Left renal pelvis (tissue), 4 donors: Measurements from ENCODE around the gene MGAT5. TPM values are rescaled to one million over a fixed set of nuclear protein-coding genes. Genes with fewer than 3 reads are reported as not detected.

Experiments
- DNase-seq, 4 donors: peaks; one replicate each; pipeline ENCODE4 v3.0.0-alpha.2; 2013; ENCODE audit warnings: low read depth in 4 of 4, low spot score in 3 of 4
- polyA plus RNA-seq, 4 donors: library from polyadenylated mRNA; unstranded; fragments of 120-200 nt; gene quantifications; one replicate each; pipeline ENCODE4 v1.2.1, GENCODE V29; 2013; ENCODE audit not compliant: insufficient read length in 4 of 4

MGAT5 gene
- polyA plus RNA-seq, 4 donors = 40.5 to 53.8 (median 48.2) TPM

DNA sequence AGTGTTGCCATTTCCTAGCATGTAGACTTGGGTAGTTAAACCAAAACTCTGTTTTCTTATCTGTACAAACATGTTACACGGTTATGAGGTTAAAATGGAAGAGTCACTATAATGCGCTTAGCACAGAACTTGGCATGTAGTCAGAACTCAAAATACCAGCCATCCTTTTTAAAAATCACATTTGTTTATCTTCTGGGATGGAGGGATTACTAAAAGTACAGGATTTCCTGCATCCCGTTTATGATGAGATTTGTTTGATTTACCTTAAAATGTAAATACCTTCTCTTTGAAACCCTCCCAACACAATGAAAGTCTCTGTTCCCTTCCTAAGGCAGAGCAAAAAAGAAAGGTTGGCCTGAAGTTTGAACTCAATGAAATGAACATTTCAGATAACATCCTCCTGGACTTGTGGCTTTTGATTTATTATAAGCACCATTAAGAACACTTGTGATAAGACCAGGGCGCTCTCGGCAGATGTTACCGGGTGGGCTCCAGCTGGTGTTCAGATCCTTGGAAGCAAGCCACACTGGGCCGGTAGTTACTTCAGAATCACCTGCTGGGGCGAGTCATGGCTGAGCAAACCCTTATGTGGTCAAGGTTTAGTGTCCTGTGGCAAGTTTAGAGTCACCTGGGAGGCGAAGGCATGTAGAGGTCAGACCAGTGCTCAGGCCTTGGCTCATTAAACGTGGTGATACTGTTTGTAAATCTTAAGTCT is 105.7 kb downstream of the MGAT5 start:
- no peak for DNase-seq

DNA sequence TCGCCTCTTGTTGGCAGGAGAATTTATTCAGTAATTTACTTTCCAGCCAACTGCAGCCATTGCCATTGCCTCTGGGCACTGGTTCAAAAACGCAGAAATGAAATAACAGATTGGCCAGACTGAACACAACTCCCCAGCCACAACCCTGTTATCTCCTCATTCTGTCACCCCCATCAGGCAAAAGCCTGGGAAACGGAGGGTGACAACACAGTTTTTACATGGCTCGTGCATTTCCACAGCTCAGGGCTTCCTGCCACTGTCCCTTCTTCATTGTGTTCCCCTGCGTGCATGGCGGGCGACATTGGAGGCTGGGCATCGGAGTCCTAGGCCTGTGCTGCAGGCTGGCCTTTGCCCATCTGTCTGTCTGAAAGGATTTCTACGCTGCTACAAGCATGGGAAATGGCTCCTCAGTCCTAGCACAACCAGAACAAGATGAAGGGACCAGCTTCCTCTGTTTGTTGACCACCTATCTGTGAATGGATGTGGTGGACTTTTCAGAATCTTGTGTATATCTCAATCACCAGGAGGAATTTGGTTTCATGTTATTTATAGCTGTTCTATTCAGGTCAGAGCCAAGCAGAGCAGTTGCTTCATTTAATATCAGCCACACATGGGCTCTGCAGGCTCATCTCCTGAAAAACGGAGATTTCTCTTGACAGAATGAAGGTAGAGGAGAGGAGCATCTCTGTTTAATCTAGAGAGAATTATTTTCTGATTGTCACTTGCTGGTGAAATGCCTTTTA is 107.0 kb downstream of the MGAT5 start:
- DNase-seq = no peak

DNA sequence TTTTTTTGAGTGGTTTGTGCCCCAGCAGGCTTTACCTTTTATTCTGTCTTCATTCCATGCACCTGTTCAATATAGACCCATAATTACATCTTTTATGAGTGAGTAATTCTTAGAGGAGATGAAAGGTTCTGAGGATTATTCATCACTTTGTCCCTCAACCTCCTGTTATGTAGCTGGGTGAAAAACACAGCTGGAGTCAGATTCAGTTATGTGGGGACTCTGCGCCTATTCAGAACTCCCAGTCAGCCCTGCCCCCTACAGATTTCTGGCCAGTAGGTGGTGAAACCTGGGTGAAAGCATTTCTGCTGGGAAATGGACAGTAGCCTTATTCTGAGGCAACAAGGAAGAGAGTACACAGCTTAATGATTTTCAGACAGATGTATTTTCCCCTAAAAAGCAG is 107.8 kb downstream of the MGAT5 start:
- no peak for DNase-seq

DNA sequence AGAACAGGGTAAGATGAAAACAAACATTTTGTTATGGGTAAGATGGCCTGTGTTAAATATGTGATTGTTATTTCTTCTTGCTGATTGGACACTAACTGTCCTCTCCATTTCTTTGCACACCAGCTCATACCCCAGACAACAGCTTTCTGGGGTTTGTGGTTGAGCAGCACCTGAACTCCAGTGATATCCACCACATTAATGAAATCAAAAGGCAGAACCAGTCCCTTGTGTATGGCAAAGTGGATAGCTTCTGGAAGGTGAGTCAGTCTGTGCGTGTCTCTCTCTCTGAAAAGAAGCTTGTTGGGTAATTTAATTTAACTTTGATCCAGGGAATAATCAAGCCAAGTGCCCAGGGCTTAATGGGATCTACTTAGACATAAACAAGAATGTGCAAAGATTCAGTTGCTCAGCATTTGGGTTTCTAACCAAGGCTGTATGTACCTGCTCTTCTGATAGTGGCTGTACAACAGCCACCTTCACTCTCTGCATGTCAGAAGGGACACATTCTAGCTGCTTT is 108.3 kb downstream of the MGAT5 start:
- DNase-seq = no peak

DNA sequence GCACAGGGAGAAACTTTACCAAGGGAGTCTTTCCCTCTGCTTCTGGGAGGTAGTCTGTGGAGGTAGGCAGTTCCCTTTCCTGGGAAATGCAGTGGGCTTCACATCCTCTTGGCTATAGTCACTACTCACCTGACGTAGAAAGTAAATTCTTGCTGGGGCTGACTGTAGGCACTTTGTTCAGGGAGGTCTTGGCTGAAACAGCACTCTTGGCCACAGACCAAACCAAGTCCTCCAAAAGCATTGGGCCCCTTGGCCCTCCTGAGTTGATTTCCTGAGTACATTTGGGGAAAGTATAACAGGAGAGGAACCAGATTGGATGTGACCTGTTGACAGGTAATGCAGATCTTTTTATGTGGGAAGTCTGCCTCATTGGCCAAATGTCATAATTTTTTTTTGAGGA is 108.9 kb downstream of the MGAT5 start:
- no peak for DNase-seq

DNA sequence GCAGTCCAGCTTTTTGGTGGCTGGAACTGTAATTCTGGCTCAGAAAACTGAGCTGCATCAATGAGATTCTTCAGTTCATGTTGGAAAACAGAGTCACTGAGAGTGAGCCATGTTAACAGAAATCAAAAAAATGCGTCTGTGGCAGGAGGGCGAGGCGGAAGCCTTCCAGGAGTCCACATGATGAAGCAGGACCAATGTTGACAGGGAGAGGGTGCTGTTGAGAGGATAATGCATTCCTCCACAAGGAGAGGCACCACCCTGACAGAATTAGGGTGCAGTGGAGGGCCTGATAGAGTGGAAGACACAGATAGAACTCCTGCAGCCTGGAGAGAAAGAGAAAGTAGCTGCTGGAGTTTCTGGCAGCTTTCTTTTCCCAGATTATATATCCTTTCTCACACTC is 111.5 kb downstream of the MGAT5 start:
- DNase-seq = no peak

DNA sequence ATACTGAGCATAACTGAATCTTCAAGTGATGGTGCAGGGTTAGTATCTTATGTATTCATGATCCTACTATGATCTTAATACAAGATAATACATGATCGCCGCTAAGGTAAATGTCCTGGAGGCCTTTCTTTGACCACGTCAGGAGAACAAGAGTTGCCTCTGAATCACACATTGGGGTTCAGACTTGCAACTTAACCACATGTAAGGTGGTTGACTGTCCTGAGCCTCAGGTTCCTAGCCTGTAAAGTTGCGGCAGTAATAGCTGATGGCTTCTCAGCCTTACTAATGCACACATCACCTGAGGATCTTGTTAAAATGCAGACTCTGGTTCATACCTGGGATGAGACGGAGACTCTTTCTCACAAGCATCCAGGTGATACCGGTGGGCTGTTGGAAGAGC is 112.5 kb downstream of the MGAT5 start:
- DNase-seq = no peak

DNA sequence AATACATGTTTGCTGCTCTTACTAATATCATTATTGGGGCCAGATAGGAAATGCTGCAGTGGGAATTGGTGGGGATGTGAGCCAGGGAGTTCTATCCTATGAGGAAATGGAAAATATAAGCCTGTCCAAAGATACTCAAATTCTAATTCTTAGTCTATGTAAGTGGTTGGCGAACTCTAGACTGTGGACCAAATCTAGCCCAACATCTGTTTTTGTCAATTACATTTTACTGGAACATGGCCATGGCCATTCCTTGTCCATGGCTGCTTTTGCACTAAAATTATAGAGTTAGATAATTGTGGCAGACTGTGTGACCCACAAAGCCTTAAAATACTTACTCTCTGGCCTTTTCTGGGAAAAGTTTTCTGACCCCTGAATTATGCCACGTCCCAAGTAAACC is 113.3 kb downstream of the MGAT5 start:
- no peak for DNase-seq

DNA sequence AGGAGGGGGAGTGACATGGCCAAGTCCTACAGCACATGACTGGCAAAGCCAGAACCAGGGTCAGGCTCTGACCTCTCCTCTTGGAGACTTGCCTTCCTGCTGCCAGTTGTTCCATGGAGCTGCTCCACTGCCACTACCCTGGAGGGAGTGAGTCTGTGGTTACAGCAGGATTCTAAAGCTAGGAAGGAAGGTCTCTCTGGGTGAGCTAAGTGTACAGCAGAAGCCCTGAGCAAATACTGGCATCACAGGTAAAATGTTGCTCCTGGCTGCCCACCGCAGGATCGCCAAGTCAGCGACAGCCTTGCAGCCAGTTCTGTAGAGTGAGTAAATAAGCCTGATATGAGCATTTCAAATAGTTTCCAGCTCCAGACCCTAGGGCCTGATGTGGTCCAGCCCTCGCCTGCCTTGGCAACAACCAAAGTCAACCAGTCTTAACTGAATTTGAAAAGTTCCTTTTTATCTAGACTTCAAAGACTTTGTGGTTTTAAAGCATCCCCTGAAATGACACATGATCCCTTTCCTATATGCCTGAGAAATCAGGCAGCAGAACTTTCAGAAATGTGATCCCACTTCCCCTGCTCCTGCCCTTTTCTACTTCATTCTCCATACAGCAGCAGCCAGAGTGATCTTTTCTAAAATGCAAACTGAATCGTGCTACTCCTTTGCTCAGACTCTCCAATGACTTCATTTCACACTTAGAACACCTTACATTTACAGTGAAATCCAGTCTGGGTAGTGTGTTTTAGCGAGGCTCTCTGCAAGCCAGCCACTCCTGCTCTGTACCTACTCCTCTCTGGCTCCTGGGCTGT is 114.3 kb downstream of the MGAT5 start:
- DNase-seq = no peak

DNA sequence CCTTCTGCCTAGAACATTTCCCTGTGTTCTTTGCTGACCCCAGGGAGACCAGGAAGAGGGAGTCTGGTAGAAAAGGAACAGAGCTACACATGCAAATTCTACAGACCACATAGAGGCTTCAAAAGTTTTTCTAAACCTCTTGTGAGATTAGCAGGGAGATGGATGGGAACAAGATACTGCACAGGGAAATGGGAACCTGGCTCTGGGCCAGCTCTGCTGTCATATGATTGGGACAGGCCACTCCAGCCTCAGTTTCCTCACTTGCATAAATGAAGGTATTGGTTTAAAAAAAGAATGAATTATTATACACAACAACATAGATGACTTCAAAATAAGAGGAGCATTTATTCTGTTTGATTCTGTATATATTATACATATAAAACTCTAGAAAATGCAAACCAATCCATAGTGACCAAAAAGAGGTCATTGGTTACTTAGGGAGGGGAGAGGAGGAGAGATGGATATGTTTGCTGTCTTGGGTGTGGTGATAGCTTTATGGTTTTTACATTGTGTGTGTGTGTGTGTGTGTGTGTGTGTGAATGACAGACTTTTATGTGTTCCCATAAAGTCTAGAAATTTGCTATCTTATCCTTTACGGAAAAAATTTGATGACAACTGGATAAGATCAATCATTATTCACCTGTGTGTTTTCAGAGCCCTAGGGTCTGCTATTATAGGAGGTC is 115.5 kb downstream of the MGAT5 start:
- DNase-seq = no peak

DNA sequence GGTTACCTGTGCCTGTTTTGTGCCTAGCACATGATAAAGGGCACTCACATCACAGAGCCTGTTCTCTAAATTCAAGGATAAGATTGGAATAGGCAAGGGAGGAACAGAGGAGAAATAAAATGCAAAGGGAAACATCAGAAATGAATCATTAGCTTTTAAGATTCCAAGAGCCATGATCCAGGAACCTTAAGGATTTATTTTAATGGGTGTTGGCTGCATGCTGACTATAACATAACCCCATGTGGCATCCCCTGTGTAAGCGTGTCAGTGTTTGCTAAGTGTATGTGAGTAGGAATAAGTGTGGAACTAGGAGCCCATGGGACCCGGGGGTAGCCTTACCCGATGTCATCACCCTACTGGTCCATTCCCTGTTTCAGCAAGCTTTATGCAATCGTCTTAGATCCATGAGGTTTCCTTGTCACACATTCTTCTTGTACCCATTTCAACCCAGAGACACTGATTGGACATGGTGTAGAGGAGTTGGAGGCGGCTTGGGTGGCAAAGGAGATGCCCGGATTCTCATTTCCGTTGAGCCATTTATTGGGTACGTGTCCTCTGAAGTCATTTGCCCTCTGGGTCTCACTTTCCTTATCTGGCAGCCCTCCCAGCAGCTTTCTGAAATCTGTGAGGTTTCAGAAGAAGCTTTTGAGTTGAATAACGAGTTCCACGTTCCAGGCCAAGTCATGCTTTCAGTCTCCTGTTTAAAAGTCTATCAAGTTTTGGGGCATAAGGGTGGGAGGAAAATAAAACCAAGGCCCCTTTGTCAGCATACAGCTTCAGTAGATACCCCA is 117.0 kb downstream of the MGAT5 start:
- no peak for DNase-seq

DNA sequence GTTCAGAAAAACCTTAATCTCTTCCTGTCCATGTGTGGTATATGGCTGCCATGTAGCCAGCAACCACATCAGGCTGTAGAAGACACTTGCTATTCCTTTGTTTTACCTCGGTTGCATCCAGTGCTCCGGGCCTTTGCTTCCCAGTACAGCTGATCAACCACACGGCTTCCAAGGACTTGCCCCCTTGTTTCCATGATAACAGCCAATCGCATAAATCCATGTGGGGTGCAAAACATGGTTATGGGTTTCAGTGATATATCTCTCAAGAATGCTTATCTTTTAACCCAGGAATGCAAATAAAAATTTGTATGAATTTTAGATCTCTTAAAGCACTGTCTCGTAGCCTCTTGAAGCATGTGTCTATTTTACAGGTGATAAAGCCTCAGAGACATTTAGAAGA is 118.3 kb downstream of the MGAT5 start:
- no peak for DNase-seq

DNA sequence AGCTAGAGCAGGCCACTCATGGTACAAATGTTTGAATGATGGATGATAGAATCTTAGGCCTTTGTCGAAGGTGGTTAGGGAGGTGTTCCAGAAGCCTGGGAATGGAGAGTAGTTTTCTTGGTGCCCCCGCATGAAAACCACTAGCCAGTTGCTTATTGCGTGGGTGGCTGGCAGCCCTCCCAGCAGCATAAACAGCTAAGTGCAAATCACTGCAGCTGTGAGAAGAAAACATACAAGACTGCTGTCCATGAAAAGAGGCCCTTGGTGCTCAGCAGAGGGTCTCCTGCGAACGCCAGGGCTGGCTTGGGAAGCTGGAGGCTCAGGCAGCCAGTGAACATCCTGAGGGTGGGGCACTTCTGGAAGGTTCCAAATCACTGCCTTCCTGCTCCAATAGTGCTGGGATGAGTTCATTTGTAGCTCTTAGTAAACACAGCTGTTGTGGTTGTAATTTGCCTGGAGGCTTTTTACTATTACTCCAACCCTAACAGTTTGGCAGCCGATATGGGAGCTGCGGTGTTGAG is 118.8 kb downstream of the MGAT5 start:
- no peak for DNase-seq

DNA sequence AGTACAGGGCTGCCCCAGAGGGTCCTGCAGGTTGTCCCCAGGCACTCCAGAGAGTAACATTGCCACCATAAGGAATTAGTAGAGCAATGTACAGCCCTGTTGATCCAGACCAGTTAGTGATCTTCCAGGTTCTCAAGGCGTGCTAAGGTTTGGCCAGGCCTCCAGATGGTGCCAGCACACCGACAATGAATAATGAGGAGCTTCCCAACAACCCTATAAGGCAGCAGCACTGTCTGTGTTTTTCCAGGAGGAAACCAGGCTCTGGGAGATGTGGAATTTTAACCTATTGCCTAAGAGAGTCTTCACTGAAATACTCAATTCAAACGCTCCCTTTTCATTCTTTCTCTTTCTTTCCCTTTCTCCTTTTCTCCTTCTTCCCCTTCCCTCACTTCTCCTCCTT is 122.1 kb downstream of the MGAT5 start:
- no peak for DNase-seq

DNA sequence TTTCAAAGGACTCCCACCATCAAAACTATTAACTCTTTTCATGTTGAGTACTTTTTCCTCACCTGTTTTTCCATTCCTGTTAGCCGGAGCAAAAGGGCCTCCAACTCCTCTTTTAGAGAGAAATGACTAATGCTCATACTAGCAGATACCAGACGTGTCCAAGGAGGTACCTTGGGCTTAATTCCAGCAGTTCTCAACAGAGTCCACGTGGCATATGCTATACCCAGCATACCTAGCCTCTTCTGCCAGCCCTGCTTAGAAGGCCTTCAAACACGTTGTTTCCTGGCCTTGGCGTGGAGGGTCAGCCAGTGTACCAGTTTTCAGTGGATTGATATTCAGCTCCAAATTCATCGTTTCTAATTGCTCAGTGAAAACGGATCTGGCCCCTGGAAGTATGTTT is 123.9 kb downstream of the MGAT5 start:
- DNase-seq = no peak

DNA sequence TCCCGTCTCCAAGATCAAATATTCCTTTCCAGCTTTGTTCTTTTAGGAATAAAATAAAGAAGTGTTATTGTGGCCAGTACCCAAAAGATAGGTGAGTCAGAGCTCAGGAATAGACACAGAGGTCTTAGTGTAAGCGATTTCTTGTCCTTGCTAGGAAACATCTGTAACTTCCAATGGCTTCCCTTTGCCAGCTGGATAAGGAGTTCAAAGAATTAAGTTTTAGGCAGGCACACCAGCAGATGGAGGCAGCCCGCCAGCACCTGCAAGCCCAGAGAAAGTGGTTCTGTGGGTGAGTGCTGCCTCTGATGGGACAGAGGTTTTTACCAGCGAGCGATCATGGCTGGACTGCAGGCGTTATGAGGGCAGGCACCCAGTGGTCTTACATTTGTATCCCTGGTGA is 125.4 kb downstream of the MGAT5 start:
- DNase-seq = no peak

DNA sequence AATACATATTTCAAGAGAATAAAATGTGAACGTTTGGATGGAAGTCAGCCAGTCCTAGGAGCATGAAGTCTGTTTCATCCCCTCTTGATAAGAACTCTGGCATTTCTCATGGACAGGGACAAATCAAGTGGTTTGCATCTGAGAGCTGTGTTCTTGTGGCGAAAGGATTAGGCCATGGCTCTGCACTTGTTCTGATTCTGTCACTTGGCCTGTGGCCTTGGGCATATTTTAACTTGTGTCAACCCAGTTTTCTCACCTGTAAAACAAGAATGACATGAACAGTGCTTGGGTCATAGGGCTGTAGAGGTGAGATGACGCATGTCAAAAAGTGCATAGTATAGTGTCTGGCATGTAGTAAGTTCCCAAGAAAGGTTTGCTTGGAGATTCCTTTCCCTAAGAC is 125.8 kb downstream of the MGAT5 start:
- DNase-seq = no peak

DNA sequence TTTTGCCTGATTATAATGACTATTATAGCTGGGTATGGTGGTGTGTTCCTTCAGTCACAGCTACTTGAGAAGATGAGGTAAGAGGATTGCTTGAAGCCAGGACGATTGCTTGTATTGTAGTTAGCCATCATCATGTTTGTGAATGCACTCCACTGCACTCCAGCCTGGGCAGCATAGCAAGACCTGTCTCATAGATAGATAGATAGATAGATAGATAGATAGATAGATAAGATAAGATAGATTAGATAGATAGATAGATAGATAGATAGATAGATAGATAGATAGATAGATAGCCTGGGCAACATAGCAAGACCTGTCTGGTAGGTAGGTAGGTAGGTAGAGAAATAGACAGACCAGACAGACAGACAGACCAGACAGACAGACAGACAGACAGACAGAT is 127.3 kb downstream of the MGAT5 start:
- DNase-seq = no peak

DNA sequence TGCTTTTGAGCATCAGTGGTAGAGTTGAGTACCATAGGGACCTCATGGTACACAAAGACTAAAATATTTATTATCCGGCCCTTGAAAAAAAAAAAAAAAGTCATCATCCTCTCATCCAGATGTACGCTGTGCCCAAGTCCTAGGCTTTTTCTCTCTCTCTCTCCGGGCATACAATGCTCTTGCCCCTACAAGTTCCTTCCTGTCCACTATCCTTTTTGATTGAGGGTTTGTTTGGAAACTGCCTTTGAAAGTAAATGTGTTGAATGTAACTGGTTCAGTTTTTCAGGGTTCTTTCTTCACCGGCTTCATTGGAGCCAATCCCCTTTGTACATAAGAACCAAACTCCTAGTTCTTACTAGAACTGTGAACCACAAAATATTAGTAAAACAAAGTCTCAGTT is 130.3 kb downstream of the MGAT5 start:
- DNase-seq = no peak

DNA sequence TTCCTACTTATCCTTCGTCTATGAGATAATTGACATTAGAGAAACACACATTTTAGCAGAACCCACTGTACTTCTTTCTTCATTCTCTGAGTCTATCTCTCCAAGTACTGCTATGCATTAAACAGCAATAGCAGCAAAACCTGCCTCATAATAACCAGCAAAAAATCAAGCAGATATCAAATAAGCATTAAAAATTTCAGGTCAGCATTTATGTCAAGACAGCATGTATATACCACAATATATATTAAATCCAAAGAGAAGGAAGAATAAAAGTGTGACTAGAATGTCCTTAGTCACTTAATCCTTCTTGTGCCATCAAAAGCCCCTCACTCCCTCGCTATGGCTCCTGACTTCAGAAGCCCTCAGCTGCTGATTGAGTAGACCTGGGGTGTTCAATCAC is 131.3 kb downstream of the MGAT5 start:
- no peak for DNase-seq
